ENCODE data around the gene LSM14B. TPM values are rescaled to one million over a fixed set of nuclear protein-coding genes. Genes with fewer than 3 reads are reported as not detected.

The LSM14B gene
- total RNA-seq, 4 donors from 2014 or later = 28.0 to 52.5 (median 36.2) TPM

DNA sequence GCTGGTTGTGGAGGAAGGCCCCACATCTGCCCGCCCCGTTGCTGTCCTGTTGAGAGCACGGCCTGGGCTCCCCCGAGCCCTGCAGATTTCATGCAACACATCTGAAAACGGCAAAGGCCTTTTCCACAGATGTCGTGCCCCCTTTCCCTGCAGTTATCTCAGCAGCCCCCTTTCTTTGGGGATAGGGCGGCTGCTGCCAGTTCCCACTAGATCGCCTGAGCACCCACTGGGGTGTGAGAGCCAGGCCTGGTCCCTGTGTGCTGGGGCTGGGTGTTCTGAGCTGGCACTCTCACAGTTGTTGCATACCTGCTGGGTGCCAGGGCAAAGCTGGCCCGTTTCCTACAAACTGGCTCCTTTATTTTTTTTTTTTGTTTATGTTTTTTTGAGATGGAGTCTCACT, 48.3 kb downstream of the LSM14B start:
- H3K27ac ChIP-seq = no peak overlapping the region
- in situ Hi-C loops (cut with MboI; ENCODE audit: low sequenced_read_pairs in 4 of 4) = no loop called here
- H3K9me3 ChIP-seq = no peaks in the 10 kb centered on the region
- H3K4me3 ChIP-seq = no peak overlapping the region
- TF ChIP-seq, protein P1, sequence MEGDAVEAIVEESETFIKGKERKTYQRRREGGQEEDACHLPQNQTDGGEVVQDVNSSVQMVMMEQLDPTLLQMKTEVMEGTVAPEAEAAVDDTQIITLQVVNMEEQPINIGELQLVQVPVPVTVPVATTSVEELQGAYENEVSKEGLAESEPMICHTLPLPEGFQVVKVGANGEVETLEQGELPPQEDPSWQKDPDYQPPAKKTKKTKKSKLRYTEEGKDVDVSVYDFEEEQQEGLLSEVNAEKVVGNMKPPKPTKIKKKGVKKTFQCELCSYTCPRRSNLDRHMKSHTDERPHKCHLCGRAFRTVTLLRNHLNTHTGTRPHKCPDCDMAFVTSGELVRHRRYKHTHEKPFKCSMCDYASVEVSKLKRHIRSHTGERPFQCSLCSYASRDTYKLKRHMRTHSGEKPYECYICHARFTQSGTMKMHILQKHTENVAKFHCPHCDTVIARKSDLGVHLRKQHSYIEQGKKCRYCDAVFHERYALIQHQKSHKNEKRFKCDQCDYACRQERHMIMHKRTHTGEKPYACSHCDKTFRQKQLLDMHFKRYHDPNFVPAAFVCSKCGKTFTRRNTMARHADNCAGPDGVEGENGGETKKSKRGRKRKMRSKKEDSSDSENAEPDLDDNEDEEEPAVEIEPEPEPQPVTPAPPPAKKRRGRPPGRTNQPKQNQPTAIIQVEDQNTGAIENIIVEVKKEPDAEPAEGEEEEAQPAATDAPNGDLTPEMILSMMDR (IDR thresholded peaks at IDR 0.05 in 4 of 5, conservative IDR thresholded peaks at IDR 0.05 in 1 of 5) = no peak
- TF ChIP-seq POLR2A (IDR thresholded peaks at IDR 0.05) = no peak
- H3K27me3 ChIP-seq = no peaks in the 10 kb centered on the region
- DNase-seq (no peak), ATAC-seq (no peak)
- H3K36me3 ChIP-seq = peaks cover 0 to 42% of the 10 kb centered on the region in 2 donors
- intact Hi-C loops (cut with DNase I; ENCODE audit: low total_unique reads) = no loop called here
- peaks cover 5 to 9% of the 10 kb centered on the region in 2 donors for H3K4me1 ChIP-seq

DNA sequence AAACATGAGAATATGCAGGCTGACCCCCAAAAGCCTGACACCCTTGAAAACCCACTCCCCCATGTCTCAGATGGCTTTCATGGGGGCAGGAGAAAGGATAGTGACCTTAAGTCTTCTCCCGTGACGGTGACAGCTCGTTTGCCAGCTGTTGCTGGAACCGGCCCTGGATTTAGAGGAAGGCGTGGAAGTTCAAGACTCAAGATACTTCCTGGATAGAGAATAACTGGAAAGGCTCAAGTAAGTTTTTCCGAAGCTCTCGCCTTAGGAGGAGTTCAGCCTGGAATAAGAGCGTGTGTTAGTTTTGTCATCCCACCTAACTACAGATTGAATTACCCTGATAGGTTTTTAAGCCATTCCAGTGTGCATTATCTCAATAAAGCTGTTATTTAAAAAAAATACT, 49.0 kb downstream of the LSM14B start:
- in situ Hi-C loops (cut with MboI; ENCODE audit: low sequenced_read_pairs in 4 of 4) = no loop called here
- Histone ChIP-seq H3K4me3 (no peak overlapping the region), H3K4me1 (peaks cover 5 to 9% of the 10 kb centered on the region in 2 donors), H3K36me3 (peaks cover 0 to 38% of the 10 kb centered on the region in 2 donors), H3K9me3 (no peaks in the 10 kb centered on the region), H3K27me3 (no peaks in the 10 kb centered on the region), H3K27ac (no peak overlapping the region)
- DNase-seq (no peak), ATAC-seq (no peak)
- intact Hi-C loops (cut with DNase I; ENCODE audit: low total_unique reads) = no loop called here
- TF ChIP-seq, protein P1 (IDR thresholded peaks at IDR 0.05 in 4 of 5, conservative IDR thresholded peaks at IDR 0.05 in 1 of 5) = no peak
- TF ChIP-seq POLR2A (IDR thresholded peaks at IDR 0.05) = no peak

DNA sequence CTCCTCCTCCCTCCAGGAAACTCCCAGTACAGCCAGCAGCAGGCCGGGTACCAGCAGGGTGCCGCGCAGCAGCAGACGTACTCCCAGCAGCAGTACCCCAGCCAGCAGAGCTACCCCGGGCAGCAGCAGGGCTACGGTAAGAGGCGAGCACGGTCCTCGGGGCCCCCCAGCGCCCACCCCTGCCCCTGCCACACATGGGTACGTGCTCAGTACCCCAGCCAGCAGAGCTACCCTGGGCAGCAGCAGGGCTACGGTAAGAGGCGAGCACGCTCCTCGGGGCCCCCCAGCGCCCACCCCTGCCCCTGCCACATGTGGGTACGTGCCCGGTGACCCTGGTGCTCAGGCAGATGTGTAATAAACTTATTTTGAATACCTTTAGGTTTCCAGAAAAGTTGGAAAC, 50.4 kb downstream of the LSM14B start:
- H3K36me3 ChIP-seq = peaks cover 0 to 39% of the 10 kb centered on the region in 2 donors
- intact Hi-C loops (cut with DNase I; ENCODE audit: low total_unique reads) = no loop called here
- ATAC-seq = no peak
- H3K9me3 ChIP-seq = no peaks in the 10 kb centered on the region
- no peak for TF ChIP-seq POLR2A (IDR thresholded peaks at IDR 0.05)
- TF ChIP-seq, protein P1 (IDR thresholded peaks at IDR 0.05 in 4 of 5, conservative IDR thresholded peaks at IDR 0.05 in 1 of 5) = no peak
- no peak for DNase-seq
- no peaks in the 10 kb centered on the region for H3K27me3 ChIP-seq
- no peak overlapping the region for H3K27ac ChIP-seq
- in situ Hi-C loops (cut with MboI; ENCODE audit: low sequenced_read_pairs in 4 of 4) = no loop called here
- no peak overlapping the region for H3K4me3 ChIP-seq
- H3K4me1 ChIP-seq = no peaks in the 10 kb centered on the region

DNA sequence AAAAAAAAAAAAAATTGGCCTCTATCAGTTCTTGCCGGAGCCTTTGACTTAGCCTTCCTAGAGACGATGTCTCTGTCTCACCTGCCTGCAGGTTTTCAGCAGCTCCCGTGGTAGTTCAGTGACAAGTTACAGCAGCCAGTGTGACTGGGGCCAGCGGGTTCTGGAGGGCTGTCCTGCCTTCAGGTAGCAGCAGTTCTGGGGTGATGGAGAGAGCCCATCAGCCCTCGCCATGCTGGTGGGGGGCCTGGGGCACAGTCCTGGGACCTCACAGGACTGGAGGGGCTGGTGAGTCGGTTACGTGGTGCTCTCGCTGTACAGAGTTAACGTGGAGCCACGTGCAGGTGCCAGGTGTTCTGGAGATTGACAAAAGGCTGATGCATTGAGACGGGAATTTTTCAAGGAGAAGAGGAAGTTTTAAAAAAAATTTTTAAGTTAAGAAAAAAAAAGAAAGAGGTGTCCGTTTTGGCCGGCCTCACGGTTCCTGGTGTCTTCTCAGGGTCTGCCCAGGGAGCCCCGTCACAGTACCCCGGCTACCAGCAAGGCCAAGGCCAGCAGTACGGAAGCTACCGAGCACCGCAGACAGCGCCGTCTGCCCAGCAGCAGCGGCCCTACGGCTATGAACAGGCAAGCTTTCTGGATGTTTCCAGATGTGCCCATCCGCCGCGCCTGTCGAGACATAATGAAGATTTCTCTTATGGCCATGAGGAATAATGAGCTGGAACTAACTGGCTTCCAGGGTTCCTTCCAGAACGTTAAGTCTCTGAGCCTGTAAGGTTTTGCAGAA, 51.9 kb downstream of the LSM14B start:
- no peak overlapping the region for H3K27ac ChIP-seq
- no peaks in the 10 kb centered on the region for H3K9me3 ChIP-seq
- in situ Hi-C loops (cut with MboI; ENCODE audit: low sequenced_read_pairs in 4 of 4) = no loop called here
- peaks cover 0 to 44% of the 10 kb centered on the region in 2 donors for H3K36me3 ChIP-seq
- intact Hi-C loops (cut with DNase I; ENCODE audit: low total_unique reads) = no loop called here
- no peak overlapping the region for H3K4me3 ChIP-seq
- no peak for TF ChIP-seq POLR2A (IDR thresholded peaks at IDR 0.05)
- TF ChIP-seq, protein P1 (IDR thresholded peaks at IDR 0.05 in 4 of 5, conservative IDR thresholded peaks at IDR 0.05 in 1 of 5) = no peak
- DNase-seq (no peak), ATAC-seq (no peak)
- H3K27me3 ChIP-seq = no peaks in the 10 kb centered on the region
- no peaks in the 10 kb centered on the region for H3K4me1 ChIP-seq
